ENCODE data around the gene NR2C1. TPM values are rescaled to one million over a fixed set of nuclear protein-coding genes. Genes with fewer than 3 reads are reported as not detected.

Gene NR2C1
- total and polyA plus RNA-seq, 2 of the 8 experiments (the other 6 are each of a cell fraction or from before 2014, with no cell fraction given), result 22.8 to 48.3 TPM

- TF ChIP-seq SIN3A (conservative IDR thresholded peaks at IDR 0.05 in 1 of 2, IDR thresholded peaks at IDR 0.05 in 1 of 2; ENCODE audit: low read depth in 1 of 2, low read length in 2 of 2), result no peak
- TF ChIP-seq SP4 (IDR thresholded peaks at IDR 0.05; ENCODE audit: low read length), result no peak
- no peak for TF ChIP-seq FOSL1 (IDR thresholded peaks at IDR 0.05; ENCODE audit: insufficient read depth, low read depth, low read length)
- TF ChIP-seq BCL11A (IDR thresholded peaks at IDR 0.05; ENCODE audit: low read depth in 2 of 2, low read length in 2 of 2), result no peak
These were observed 95.5 kb downstream of the NR2C1 start (continued) for GRCh38 chr12:94977766-94978468.
